Lower leg skin (tissue), 3 donors: ENCODE data around the gene ZNF790.

Experiments used
- POLR2A ChIP-seq, 2 donors: fragments of 450-650 bp; IDR thresholded peaks; one replicate each; pipeline ENCODE4 v1.6.1; 2016 to 2017; ENCODE audit warnings: antibody characterized with exemption in 2 of 2, mild to moderate bottlenecking in 1 of 2, moderate library complexity in 1 of 2
- TF ChIP-seq, protein P1 (sequence below), 3 donors: fragments of 450-650 bp; IDR thresholded peaks; one replicate each; pipeline ENCODE4 v1.5.1; 2016; ENCODE audit warnings: antibody characterized with exemption in 3 of 3, mild to moderate bottlenecking in 3 of 3, moderate library complexity in 2 of 3

DNA sequence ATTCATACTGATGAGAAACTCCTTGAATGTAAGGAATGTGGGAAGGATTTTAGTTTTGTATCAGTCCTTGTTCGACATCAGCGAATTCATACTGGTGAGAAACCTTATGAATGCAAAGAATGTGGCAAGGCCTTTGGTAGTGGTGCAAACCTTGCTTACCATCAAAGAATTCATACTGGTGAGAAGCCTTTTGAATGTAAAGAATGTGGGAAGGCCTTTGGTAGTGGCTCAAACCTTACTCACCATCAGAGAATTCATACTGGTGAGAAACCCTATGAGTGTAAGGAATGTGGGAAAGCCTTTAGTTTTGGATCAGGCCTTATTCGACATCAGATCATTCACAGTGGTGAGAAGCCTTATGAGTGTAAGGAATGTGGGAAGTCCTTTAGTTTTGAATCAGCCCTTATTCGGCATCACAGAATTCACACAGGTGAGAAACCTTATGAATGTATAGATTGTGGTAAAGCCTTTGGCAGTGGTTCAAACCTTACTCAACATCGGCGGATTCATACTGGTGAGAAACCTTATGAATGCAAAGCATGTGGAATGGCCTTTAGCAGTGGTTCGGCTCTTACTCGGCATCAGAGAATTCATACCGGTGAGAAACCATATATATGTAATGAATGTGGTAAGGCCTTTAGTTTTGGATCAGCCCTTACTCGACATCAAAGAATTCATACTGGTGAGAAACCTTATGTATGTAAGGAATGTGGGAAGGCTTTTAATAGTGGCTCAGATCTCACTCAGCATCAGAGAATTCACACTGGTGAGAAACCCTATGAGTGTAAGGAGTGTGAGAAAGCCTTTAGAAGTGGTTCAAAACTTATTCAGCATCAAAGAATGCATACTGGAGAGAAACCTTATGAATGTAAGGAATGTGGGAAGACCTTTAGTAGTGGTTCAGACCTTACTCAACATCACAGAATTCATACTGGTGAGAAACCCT is 39.1 kb upstream of the ZNF790 start:
- TF ChIP-seq, protein P1, sequence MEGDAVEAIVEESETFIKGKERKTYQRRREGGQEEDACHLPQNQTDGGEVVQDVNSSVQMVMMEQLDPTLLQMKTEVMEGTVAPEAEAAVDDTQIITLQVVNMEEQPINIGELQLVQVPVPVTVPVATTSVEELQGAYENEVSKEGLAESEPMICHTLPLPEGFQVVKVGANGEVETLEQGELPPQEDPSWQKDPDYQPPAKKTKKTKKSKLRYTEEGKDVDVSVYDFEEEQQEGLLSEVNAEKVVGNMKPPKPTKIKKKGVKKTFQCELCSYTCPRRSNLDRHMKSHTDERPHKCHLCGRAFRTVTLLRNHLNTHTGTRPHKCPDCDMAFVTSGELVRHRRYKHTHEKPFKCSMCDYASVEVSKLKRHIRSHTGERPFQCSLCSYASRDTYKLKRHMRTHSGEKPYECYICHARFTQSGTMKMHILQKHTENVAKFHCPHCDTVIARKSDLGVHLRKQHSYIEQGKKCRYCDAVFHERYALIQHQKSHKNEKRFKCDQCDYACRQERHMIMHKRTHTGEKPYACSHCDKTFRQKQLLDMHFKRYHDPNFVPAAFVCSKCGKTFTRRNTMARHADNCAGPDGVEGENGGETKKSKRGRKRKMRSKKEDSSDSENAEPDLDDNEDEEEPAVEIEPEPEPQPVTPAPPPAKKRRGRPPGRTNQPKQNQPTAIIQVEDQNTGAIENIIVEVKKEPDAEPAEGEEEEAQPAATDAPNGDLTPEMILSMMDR (IDR thresholded peaks at IDR 0.05) = no peak
- TF ChIP-seq POLR2A (IDR thresholded peaks at IDR 0.05) = no peak
